GM12865 (cell line): ENCODE measurements around the gene PROK2.

Experiments
- DNase-seq: peaks from one replicate; pipeline ENCODE4 v3.0.0; 2010; ENCODE audit warnings: low read depth
- H3K4me3 ChIP-seq: 2 replicates; pipeline ENCODE4 v1.5.1; 2011; ENCODE audit warnings: mild to moderate bottlenecking, low read depth, low read length, control low read depth
- CTCF ChIP-seq: IDR thresholded peaks from 2 replicates; pipeline ENCODE4 v1.5.1; 2011; ENCODE audit warnings: low read length, control low read depth, low read depth, inconsistent platforms; ENCODE audit not compliant: insufficient read depth; ENCODE audit errors: missing control alignments

PROK2 gene

GRCh38 chr3:71733319-71733718, 51.6 kb downstream of the PROK2 start:
- no peak overlapping the region for H3K4me3 ChIP-seq
- TF ChIP-seq CTCF = no peak
- no peak for DNase-seq

GRCh38 chr3:71732637-71733036, 52.3 kb downstream of the PROK2 start:
- no peak for DNase-seq
- H3K4me3 ChIP-seq = no peak overlapping the region
- TF ChIP-seq CTCF = no peak

- H3K4me3 ChIP-seq = no peak overlapping the region
- no peak for TF ChIP-seq CTCF
- DNase-seq = peak; percentile 23
Observed at GRCh38 chr3:71728632-71729342, 56.2 kb downstream of the PROK2 start.

- no peak overlapping the region for H3K4me3 ChIP-seq
- TF ChIP-seq CTCF = no peak
- DNase-seq = no peak
Observed at GRCh38 chr3:71726146-71726545, 58.8 kb downstream of the PROK2 start.

- TF ChIP-seq CTCF = no peak
- DNase-seq = no peak
- peak within 1 kb of the TSS; percentile 42 for H3K4me3 ChIP-seq
Observed at GRCh38 chr3:71725271-71725991, 59.5 kb downstream of the PROK2 start, which contains the start of gene EIF4E3. Gene EIF4E3 (minus strand): TSS chr3:71725402. CDS start chr3:71725367, 35 bp downstream.

GRCh38 chr3:71724584-71725270, 60.2 kb downstream of the PROK2 start:
- peak overlapping the region; percentile 42 for H3K4me3 ChIP-seq
- TF ChIP-seq CTCF = no peak
- peak; percentile 15 for DNase-seq
